Kidney epithelial cell (primary cell): ENCODE results near the gene RPS24. TPM values are rescaled to one million over a fixed set of nuclear protein-coding genes. Genes with fewer than 3 reads are reported as not detected.

Source experiments
- DNase-seq: peaks from one replicate; pipeline ENCODE4 v3.0.0-alpha.2; 2010; ENCODE audit warnings: low read depth
- H3K27me3 ChIP-seq: 2 replicates; pipeline ENCODE4 v1.6.0; 2011; ENCODE audit warnings: low read length; ENCODE audit not compliant: control insufficient read depth, insufficient read depth
- H3K36me3 ChIP-seq: 2 replicates; pipeline ENCODE4 v1.5.1; 2011; ENCODE audit warnings: low read length; ENCODE audit not compliant: control insufficient read depth, insufficient read depth
- H3K4me3 ChIP-seq: 2 replicates; pipeline ENCODE4 v1.5.1; 2011; ENCODE audit warnings: low read depth, mild to moderate bottlenecking, control low read depth, low read length
- total RNA-seq: library from RNA; depleted of rRNA; stranded (reverse); fragments of >200 nt; gene quantifications from 2 replicates; pipeline ENCODE4 v1.2.3, GENCODE V29; 2015
- TF ChIP-seq, protein P1 (sequence below): IDR thresholded peaks from 2 replicates; pipeline ENCODE4 v1.5.1; 2011; ENCODE audit warnings: mild to moderate bottlenecking, moderate library complexity, low read length, control low read depth, inconsistent platforms; ENCODE audit not compliant: insufficient read depth, poor library complexity, severe bottlenecking

Gene RPS24
- total RNA-seq, 1 donor from 2014 or later, result 2,689 TPM

DNA sequence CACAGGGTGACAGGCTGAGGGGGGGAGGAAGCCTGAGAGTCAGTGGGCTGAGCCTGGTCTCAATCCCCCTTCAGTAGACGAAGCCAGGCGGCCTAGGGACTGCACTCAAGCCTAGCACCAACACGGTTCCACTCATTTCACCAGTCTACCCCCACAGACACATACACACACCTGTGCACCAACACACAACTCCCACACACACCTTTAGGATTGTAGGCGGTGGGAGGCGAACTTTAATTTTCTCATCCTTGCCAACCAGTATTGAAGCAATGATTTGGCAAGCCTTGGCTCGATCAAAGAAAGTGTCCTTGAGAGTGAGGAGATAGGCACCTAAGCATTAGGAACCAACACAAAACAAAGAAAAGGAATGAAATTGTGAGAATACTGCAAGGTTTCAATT lies 24.0 kb upstream of the RPS24 start:
- no peaks in the 10 kb centered on the region for H3K27me3 ChIP-seq
- no peaks in the 10 kb centered on the region for H3K36me3 ChIP-seq
- TF ChIP-seq, protein P1, sequence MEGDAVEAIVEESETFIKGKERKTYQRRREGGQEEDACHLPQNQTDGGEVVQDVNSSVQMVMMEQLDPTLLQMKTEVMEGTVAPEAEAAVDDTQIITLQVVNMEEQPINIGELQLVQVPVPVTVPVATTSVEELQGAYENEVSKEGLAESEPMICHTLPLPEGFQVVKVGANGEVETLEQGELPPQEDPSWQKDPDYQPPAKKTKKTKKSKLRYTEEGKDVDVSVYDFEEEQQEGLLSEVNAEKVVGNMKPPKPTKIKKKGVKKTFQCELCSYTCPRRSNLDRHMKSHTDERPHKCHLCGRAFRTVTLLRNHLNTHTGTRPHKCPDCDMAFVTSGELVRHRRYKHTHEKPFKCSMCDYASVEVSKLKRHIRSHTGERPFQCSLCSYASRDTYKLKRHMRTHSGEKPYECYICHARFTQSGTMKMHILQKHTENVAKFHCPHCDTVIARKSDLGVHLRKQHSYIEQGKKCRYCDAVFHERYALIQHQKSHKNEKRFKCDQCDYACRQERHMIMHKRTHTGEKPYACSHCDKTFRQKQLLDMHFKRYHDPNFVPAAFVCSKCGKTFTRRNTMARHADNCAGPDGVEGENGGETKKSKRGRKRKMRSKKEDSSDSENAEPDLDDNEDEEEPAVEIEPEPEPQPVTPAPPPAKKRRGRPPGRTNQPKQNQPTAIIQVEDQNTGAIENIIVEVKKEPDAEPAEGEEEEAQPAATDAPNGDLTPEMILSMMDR, result no peak
- no peak overlapping the region for H3K4me3 ChIP-seq
- no peak for DNase-seq

DNA sequence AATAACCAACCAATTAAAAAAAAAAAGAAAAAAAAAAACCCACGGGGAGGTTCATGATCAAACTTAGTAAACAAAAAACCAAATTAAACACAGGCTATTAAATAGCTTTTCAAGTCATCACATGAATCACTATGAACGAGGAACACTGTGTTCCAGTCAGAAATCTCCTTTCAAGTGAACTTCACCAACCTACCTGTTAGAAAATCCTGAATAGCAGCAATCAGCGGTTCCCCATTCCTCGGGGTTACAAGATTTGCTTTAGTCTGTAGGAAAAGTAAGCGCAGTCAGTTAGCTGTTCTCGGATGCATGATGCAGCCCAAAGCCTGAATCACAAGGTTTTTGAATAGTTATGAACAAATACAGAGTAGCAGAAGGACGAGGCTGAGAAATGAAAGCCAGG lies 23.4 kb upstream of the RPS24 start:
- TF ChIP-seq, protein P1, result no peak
- Histone ChIP-seq H3K27me3 (no peaks in the 10 kb centered on the region), H3K36me3 (no peaks in the 10 kb centered on the region), H3K4me3 (no peak overlapping the region)
- DNase-seq, result no peak

DNA sequence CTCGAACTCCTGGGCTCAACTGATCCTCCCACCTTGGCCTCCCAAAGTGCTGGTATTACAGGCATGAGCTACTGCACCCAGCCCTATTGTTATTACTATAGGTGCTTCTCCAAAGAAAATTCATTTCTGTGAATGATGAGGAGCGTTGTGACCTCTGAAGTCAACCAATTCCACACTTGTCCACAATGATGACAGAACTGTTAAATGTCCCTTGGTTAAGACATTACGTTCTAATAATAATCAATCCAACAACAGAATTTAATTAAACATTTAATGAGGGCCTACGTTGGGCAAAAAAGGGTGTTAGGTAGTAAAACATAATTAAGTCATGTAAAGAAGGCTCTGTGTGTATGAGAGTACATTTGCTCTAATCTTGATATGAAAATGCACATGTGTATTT lies 22.6 kb upstream of the RPS24 start:
- no peak for DNase-seq
- Histone ChIP-seq H3K4me3 (no peak overlapping the region), H3K36me3 (no peaks in the 10 kb centered on the region)

DNA sequence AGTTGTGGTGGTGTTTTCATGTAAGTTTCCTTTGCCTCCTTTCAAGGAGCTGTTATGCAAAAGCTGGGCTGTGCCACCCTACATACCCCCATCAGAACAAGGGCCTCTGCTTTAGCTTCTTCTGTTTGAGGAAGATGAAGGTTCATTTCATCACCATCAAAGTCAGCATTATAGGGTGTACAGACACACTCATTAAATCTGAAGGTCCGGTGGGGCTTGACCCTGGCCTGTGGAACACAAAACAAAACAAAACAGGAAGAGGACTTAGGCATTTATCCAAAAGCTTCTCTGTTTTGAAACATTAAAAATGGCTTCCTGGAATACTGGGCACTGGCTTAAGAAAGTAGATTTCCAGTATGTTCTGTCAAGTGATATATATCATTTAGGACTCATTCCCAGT lies 20.1 kb upstream of the RPS24 start:
- no peak for DNase-seq
- TF ChIP-seq, protein P1, result no peak
- H3K4me3 ChIP-seq, result no peak overlapping the region
- peaks cover 2% of the 10 kb centered on the region for H3K36me3 ChIP-seq
- no peaks in the 10 kb centered on the region for H3K27me3 ChIP-seq

More for the DNA sequence above, 22.6 kb upstream of the RPS24 start:
- TF ChIP-seq, protein P1, result no peak
- no peaks in the 10 kb centered on the region for H3K27me3 ChIP-seq

DNA sequence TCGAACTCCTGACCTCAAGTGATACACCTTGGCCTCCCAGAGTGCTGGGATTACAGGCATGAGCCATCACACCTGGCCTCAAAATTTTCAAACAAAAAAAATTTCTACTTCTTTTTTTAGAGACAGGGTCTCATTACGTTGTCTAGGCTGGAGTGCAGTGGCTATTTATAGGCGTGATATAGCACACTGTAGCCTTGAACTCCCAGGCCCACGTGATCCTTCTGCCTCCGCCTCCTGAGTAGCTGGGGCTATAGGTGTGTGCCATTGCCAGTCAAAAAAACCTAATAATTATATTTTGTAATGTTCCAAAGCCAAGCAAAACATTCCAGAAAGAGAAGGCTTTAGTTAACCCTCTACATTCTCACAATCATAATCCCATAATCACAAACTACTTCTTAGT lies 18.1 kb upstream of the RPS24 start:
- no peak for DNase-seq
- H3K4me3 ChIP-seq, result no peak overlapping the region
- TF ChIP-seq, protein P1, result no peak
- H3K27me3 ChIP-seq, result no peaks in the 10 kb centered on the region
- H3K36me3 ChIP-seq, result peaks cover 2% of the 10 kb centered on the region

DNA sequence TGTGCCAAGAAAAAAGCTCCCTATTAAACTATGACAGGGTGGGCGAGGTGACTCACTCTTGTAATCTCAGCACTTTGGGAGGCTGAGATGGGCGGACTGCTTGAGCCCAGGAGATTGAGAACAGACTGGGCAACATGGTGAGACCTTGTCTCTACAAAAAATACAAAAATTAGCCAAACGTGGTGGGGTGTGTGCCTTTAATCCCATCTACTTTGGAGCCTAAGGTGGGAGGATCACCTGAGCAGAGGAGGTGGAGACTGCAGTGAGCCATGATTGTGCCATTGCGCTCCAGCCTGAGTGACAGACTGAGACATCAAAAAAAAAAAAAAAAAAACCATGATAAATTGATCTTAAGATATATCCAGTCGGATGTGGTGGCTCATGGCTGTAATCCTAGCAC lies 15.8 kb upstream of the RPS24 start:
- TF ChIP-seq, protein P1, result no peak
- no peak overlapping the region for H3K4me3 ChIP-seq
- H3K36me3 ChIP-seq, result peaks cover 2% of the 10 kb centered on the region
- DNase-seq, result no peak
- H3K27me3 ChIP-seq, result no peaks in the 10 kb centered on the region
